OCI-LY3 (cell line): ENCODE data around the gene BCL10.

Experiments used
- H2AFZ ChIP-seq: fragments of 200-600, 300-600 bp; shearing (Covaris generic); 2 replicates; pipeline ENCODE4 v1.6.0; 2014; ENCODE audit warnings: antibody characterized with exemption, low read depth, low read length
- H3K27ac ChIP-seq: fragments of 200-600, 300-600 bp; sonication (generic); 2 replicates; pipeline ENCODE4 v1.5.1; 2014; ENCODE audit warnings: mild to moderate bottlenecking, low read length, moderate library complexity, mixed read lengths
- H3K27me3 ChIP-seq: fragments of 200-600, 300-600 bp; sonication (generic); 2 replicates; pipeline ENCODE4 v1.6.1; 2014; ENCODE audit warnings: low read depth, low read length, mixed read lengths
- H3K36me3 ChIP-seq: fragments of 200-600, 300-600 bp; sonication (generic); replicated peaks from 2 replicates; pipeline ENCODE3; 2014; ENCODE audit warnings: low read depth, low read length, mixed read lengths
- H3K4me1 ChIP-seq: fragments of 300-600, 200-600 bp; sonication (generic); 2 replicates; pipeline ENCODE4 v1.6.1; 2014; ENCODE audit warnings: low read length, mixed read lengths
- H3K4me2 ChIP-seq: fragments of 200-600, 300-600 bp; sonication (generic); 2 replicates; pipeline ENCODE4 v1.6.1; 2014; ENCODE audit warnings: low read length, mixed read lengths
- H3K4me3 ChIP-seq: fragments of 300-600, 200-600 bp; sonication (generic); 2 replicates; pipeline ENCODE4 v1.5.1; 2014; ENCODE audit warnings: antibody characterized with exemption, mild to moderate bottlenecking, low read length, moderate library complexity
- H3K79me2 ChIP-seq: fragments of 300-600, 200-600 bp; shearing (Covaris generic); 2 replicates; pipeline ENCODE4 v1.6.1; 2014; ENCODE audit warnings: mild to moderate bottlenecking, low read length, mixed read lengths
- H3K9ac ChIP-seq: fragments of 300-600, 200-600 bp; shearing (Covaris generic); 2 replicates; pipeline ENCODE4 v1.6.0; 2014; ENCODE audit warnings: mild to moderate bottlenecking, low read length, moderate library complexity
- H3K9me3 ChIP-seq: fragments of 200-600, 300-600 bp; shearing (Covaris generic); 2 replicates; pipeline ENCODE4 v1.6.1; 2014; ENCODE audit warnings: low read length, mixed read lengths; ENCODE audit not compliant: insufficient read depth
- H4K20me1 ChIP-seq: fragments of 200-600, 300-600 bp; sonication (generic); 2 replicates; pipeline ENCODE4 v1.6.1; 2016; ENCODE audit warnings: low read length, mixed read lengths; ENCODE audit not compliant: insufficient read depth
- EZH2phosphoT487 ChIP-seq: fragments of 200-600 bp; shearing (Covaris generic); IDR thresholded peaks from 2 replicates; pipeline ENCODE4 v1.6.1; 2018; ENCODE audit warnings: antibody characterized with exemption, mixed run types, low read depth
- TF ChIP-seq, protein P1 (sequence below): fragments of 200-600, 300-600 bp; sonication (generic); IDR thresholded peaks from 2 replicates; pipeline ENCODE4 v1.5.1; 2014; ENCODE audit warnings: antibody characterized with exemption, low read length, low read depth

BCL10 gene

DNA sequence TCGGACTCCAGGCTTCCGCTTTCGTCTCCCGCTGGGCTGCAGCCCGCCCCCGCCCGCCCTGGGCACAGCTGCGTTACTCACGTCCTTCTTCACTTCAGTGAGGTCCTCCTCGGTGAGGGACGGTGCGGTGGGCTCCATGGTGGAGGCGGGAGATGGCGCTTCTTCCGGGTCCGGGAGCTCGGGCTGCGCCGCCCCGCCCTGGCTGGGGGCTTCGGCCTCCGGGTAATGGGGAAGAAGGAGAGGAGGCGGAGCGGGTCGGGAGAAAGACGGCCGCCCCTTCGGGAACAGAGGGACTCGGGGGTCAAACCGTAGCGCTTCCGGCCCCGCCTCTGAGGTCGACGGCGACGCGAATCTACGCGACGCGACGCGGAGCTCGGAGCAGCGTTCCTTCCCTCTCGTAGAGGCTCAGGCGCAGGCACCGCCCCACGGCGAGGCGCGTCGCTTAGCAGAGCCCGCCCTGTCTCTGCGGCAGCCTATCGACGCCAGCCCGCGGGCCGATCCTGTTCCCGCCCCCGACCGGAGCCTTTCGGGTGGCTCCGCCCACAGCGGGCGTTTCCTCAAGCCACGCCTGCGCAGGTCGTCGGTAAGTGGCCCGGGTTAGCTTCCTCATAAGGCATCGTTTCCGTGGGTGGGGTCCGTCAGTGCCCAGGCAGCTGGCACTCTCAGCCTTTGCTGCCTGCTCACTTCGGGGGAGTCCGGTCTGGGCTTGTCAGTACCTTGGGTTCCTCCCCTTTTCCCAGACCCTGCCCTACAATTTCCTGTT lies at the start of gene BCL10:
TSS of gene BCL10 (minus strand) at position 418 of the 763 bp plus-strand sequence. CDS start at position 138, 280 bp downstream.
- H3K9me3 ChIP-seq, result no peaks in the 10 kb centered on the region
- peaks cover 31% of the 10 kb centered on the region for H3K4me1 ChIP-seq
- peak within 1 kb of the TSS; percentile 95 for H3K9ac ChIP-seq
- H2AFZ ChIP-seq, result peak within 1 kb of the TSS; percentile 75; the same call in 1 of the 2 replicates
- peaks cover 34% of the 10 kb centered on the region for H4K20me1 ChIP-seq
- H3K27ac ChIP-seq, result peak within 1 kb of the TSS; percentile 90
- peak within 1 kb of the TSS; percentile 86 for H3K4me3 ChIP-seq
- H3K27me3 ChIP-seq, result no peaks in the 10 kb centered on the region
- TF ChIP-seq, protein P1, sequence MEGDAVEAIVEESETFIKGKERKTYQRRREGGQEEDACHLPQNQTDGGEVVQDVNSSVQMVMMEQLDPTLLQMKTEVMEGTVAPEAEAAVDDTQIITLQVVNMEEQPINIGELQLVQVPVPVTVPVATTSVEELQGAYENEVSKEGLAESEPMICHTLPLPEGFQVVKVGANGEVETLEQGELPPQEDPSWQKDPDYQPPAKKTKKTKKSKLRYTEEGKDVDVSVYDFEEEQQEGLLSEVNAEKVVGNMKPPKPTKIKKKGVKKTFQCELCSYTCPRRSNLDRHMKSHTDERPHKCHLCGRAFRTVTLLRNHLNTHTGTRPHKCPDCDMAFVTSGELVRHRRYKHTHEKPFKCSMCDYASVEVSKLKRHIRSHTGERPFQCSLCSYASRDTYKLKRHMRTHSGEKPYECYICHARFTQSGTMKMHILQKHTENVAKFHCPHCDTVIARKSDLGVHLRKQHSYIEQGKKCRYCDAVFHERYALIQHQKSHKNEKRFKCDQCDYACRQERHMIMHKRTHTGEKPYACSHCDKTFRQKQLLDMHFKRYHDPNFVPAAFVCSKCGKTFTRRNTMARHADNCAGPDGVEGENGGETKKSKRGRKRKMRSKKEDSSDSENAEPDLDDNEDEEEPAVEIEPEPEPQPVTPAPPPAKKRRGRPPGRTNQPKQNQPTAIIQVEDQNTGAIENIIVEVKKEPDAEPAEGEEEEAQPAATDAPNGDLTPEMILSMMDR, result no peak
- TF ChIP-seq EZH2phosphoT487, result no peak
- peaks cover 46% of the 10 kb centered on the region for H3K79me2 ChIP-seq
- peak within 1 kb of the TSS; percentile 95 for H3K4me2 ChIP-seq
- H3K36me3 ChIP-seq, result peaks cover 29% of the 10 kb centered on the region

DNA sequence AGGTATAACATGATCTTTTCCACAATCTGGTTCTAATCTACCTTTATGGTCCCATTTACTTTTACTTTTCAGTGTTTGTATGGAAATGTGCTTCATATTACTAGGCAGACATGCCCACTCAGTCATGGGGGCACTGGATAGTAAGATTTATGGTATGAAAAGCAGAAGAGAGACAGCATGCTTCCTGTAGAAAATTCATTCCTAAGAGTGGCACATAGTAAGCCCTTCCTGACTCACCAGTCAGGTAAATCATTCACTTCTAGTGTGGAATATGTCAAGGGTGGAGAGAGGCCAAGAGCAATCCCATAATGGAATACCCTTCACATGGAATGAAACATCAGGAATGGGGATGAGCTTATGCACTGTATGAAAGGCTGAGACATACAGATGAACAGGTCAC lies 49.5 kb upstream of the BCL10 start:
- Histone ChIP-seq H3K9me3 (no peaks in the 10 kb centered on the region), H4K20me1 (no peaks in the 10 kb centered on the region), H3K4me3 (no peak overlapping the region), H3K79me2 (no peaks in the 10 kb centered on the region), H3K4me2 (no peak overlapping the region), H3K27ac (no peak overlapping the region), H2AFZ (no peak overlapping the region), H3K4me1 (no peaks in the 10 kb centered on the region), H3K27me3 (no peaks in the 10 kb centered on the region), H3K9ac (no peak overlapping the region), H3K36me3 (no peaks in the 10 kb centered on the region)
- TF ChIP-seq, protein P1, result no peak
- TF ChIP-seq EZH2phosphoT487, result no peak

DNA sequence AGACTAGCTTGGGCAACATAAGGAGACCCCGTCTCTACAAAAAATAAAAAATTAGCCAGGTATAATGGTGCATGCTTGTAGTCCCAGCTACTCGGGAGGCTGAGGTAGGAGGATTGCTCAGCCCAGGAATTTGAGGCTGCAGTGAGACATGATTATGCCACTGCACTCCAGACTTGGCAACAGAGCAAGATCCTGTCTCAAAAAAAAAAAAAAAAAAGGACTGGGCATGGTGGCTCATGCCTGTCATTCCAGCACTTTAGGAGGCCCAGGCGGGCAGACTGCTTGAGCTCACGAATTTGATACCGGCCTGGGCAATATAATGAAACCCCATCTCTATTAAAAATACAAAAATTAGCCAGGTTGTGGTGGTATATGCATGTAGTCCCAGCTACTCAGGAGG lies 47.3 kb upstream of the BCL10 start:
- Histone ChIP-seq H2AFZ (no peak overlapping the region), H4K20me1 (no peaks in the 10 kb centered on the region), H3K9ac (no peak overlapping the region), H3K27me3 (no peaks in the 10 kb centered on the region), H3K4me3 (no peak overlapping the region), H3K27ac (no peak overlapping the region), H3K4me2 (no peak overlapping the region), H3K9me3 (no peaks in the 10 kb centered on the region), H3K4me1 (peaks cover 12% of the 10 kb centered on the region), H3K79me2 (no peaks in the 10 kb centered on the region), H3K36me3 (no peaks in the 10 kb centered on the region)
- TF ChIP-seq EZH2phosphoT487, result no peak
- TF ChIP-seq, protein P1, result no peak

DNA sequence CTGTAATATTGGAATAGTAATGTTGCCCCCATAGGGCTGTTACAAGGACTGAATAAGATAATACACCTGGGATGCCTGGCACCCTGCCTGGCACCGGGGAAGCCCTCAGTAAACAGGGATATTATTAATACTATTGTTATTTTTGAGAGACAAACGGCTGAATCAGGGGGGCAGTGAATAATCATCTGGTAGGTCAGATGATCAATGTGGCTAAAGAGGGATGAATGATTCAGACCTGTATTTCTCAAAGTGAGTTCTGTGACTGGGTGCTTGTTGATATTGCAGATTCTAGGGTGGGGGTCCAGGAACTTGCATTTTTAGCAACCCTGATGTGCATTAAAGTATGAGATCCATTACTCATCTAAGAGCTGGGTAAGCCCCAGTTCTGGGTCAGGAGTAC lies 46.2 kb upstream of the BCL10 start:
- H3K9ac ChIP-seq, result no peak overlapping the region
- H3K4me3 ChIP-seq, result no peak overlapping the region
- H2AFZ ChIP-seq, result no peak overlapping the region
- TF ChIP-seq, protein P1, result no peak
- TF ChIP-seq EZH2phosphoT487, result no peak
- H4K20me1 ChIP-seq, result no peaks in the 10 kb centered on the region
- H3K9me3 ChIP-seq, result no peaks in the 10 kb centered on the region
- H3K4me2 ChIP-seq, result no peak overlapping the region
- no peaks in the 10 kb centered on the region for H3K27me3 ChIP-seq
- no peaks in the 10 kb centered on the region for H3K36me3 ChIP-seq
- no peaks in the 10 kb centered on the region for H3K79me2 ChIP-seq
- H3K27ac ChIP-seq, result no peak overlapping the region
- H3K4me1 ChIP-seq, result peaks cover 12% of the 10 kb centered on the region
